ENCODE results near the gene GPR137.
"Not testable (repeated sequence)": the region's sequence is repeated elsewhere in the genome, so short reads cannot be mapped to it uniquely, and the experiment has no call there.

Gene GPR137

GRCh38 chr11:64284962-64285884, at the start of gene GPR137:
GPR137 (plus strand) TSS chr11:64285848; CDS start chr11:64286525, 677 bp downstream.
- peak; percentile 91 for DNase-seq

DNA sequence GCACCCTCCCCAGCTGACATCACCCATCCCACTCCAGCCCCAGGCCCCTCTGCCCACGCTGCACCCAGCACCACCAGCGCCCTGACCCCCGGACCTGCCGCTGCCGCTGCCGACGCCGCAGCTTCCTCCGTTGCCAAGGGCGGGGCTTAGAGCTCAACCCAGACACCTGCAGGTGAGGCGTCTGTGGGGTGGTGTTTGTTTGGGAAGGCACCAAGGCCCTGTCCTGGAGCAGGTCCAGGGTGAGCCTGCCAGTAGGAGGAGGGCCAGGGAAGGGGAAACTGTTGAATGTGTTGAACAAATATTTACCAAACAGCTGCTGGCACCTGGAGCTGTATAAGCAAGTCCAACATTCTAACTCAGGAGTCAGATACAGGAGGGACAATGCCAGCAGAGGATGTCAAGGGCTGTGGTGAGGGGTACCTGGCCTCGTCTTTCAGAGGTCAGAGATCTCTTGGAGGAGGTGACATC, 48.1 kb upstream of the GPR137 start:
- DNase-seq = no peak

DNA sequence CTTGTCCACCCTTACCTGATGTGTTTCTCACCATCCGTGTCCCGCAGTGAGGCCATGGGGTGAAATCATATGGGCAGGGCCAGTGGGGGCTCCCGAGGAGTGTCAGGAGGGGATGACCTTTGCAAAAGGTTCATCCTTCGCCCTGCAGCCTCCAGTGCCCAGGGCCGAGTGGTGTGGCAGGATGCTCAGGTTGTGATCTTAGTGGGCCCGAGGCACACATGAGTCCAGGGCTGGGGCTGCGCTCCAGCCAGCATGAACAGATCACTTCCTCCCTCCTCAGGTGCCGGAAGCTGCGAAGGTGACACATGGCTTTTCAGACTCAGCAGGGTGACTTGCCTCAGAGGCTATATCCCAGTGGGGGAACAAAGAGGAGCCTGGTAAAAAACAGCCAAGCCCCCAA, 47.6 kb upstream of the GPR137 start:
- DNase-seq = no peak

DNA sequence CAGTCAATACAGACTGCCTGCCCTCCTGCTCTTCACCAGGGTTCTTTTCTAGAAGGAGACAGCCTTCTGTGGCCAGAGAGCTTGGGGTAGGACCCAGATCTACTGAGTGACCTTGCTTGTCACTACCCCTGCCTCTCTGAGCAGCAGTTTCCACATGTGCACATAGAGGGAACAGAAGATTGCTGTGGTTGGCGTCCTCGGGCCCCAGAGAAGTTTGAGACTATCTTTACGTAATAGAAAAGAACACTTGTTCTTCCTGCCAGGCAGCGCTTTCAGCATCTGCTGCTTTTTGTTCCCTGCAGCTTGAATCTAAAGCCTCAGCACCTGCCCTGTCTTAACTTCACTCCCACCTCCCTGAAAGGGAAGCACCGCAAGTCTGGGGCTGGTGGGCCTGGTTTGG, 46.6 kb upstream of the GPR137 start:
- DNase-seq = no peak

GRCh38 chr11:64239662-64240434, 45.8 kb upstream of the GPR137 start:
- DNase-seq = no peak

- DNase-seq = peak; percentile 99
Observed at GRCh38 chr11:64240435-64241240, 45.0 kb upstream of the GPR137 start, which contains the start of gene FKBP2. FKBP2 (plus strand) TSS chr11:64241095; CDS start chr11:64242388, 1,293 bp downstream.

- DNase-seq = peak; percentile 100
Observed at GRCh38 chr11:64241241-64241490, 44.5 kb upstream of the GPR137 start.

- DNase-seq = peak; percentile 77
Observed at GRCh38 chr11:64241491-64242374, 43.9 kb upstream of the GPR137 start.

DNA sequence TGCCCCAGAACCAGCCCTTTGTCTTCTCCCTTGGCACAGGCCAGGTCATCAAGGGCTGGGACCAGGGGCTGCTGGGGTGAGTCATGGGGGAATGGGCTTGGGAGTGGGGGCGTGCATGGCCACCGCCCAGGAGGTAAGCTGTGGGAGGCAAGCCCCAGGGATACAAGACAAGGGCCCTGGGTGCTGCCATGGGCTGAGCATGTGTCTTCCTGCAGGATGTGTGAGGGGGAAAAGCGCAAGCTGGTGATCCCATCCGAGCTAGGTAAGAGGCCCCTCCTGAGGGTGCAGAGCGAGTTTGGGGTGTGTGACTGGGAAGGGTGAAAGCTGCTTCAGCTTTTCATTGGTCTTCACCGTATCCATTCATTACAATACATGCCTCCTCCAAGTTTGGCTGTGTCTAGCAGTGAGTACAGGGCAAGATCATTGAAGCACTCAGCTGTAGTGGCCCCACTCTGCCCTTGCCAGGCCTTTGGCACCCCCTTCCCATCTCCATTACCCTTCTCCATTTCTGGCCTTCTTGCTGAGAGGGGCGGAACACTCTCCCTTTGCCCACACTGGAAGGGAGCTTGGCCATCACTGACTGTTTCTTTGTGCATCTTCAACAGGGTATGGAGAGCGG, 42.3 kb upstream of the GPR137 start:
- no peak for DNase-seq

- no peak for DNase-seq
Observed at GRCh38 chr11:64244107-64244506, 41.5 kb upstream of the GPR137 start.

DNA sequence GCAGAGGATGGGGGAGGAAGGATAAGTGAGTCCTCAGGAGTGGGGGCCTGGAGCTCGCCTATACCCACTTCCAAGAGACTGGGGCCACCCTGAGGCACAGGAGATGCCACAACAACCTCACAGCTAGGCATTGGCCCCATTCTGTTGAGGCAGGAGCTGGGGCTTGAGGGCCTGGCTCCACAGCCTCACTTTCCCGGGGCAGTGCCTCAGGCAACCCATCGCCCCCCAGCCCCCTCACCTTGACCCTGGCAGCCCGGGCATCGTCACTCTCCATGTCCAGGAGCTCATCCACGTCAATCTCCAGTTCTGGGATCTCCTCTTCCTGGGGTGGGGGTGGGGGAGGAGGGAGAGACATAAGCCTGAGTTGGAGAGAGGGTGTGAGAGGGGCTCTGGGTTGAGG, 40.7 kb upstream of the GPR137 start:
- DNase-seq = no peak

- peak; percentile 81 for DNase-seq
Observed at GRCh38 chr11:64245401-64245796, 40.2 kb upstream of the GPR137 start.

GRCh38 chr11:64245797-64246620, 39.6 kb upstream of the GPR137 start:
- peak; percentile 82 for DNase-seq

- not testable (repeated sequence) for DNase-seq
Observed at GRCh38 chr11:64246621-64246870, 39.1 kb upstream of the GPR137 start.

GRCh38 chr11:64246871-64247728, 38.5 kb upstream of the GPR137 start, which contains the start of gene PPP1R14B:
PPP1R14B (minus strand) TSS chr11:64246943; CDS start chr11:64246673, 270 bp downstream.
- peak; percentile 93 for DNase-seq

- DNase-seq = no peak
Observed at GRCh38 chr11:64247729-64248531, 37.7 kb upstream of the GPR137 start.

DNA sequence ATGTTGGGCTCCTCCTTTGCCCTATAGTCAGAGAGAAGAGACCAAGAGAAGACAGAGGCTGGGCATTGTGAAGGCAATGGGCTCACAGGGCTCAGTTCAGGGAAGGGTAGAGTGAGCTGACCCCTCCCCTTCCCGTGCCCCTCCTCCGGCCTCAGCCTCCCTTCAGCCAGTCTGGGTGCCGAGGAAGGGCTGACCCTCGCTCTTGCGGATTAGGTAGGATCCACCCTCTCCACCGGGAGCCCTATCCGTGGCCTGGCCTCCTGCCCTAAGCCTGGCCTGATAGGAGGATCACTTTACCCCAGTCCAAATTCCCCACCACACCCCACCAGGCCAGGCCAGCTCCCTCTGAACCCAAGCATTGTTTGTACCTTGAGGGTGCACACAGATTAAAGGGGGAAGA, 37.1 kb upstream of the GPR137 start:
- no peak for DNase-seq

DNA sequence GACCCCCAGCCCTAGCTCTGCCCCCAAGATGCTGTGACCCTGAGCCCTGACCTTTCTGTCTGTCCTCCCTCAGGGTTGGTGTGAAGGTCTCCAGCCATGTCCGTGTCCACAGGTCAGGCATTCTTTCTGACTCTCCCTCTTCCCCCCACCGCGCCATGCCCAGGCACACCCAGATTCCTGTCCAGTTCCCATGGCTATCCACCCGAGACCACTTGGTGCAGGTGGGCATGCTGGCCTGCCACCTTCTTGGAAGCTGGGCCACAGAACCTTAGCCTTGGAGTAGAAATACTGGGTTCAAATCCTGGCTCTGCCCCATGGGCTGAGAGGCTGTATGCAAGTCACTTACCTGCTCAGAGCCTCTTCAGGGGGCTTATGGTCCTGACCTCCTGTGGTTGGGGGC, 36.6 kb upstream of the GPR137 start:
- DNase-seq = no peak
